Right lobe of liver (tissue), 6 donors: Measurements from ENCODE around the gene TSSK2. TPM values are rescaled to one million over a fixed set of nuclear protein-coding genes. Genes with fewer than 3 reads are reported as not detected.

ENCODE experiments used
- ATAC-seq, 4 donors: fragments of 200-7000 bp; cut with Tn5 transposase; one replicate each; pipeline ENCODE4 v1.9.1; 2020; ENCODE audit warnings: mild to moderate bottlenecking in 4 of 4, moderate library complexity in 4 of 4
- DNase-seq, 3 donors: peaks; one replicate each; pipeline ENCODE4 v3.0.0-alpha.2; 2020
- H3K27ac ChIP-seq, 3 donors: fragments of 200-600 bp; one replicate each; pipeline ENCODE4 v1.8.0; 2022
- H3K27me3 ChIP-seq, 2 donors: fragments of 200-600 bp; one replicate each; pipeline ENCODE4 v1.8.0; 2022
- H3K36me3 ChIP-seq, 4 donors: fragments of 200-600 bp; sonication (generic) in 1 of 4; one replicate each; pipeline versions ENCODE4 v1.5.1 to v1.8.0; 2017 to 2022; ENCODE audit warnings: control low read depth in 1 of 4
- H3K4me1 ChIP-seq, 4 donors: fragments of 200-600 bp; sonication (generic) in 1 of 4; one replicate each; pipeline versions ENCODE4 v1.5.1 to v1.8.0; 2017 to 2022; ENCODE audit warnings: control low read depth in 1 of 4
- H3K4me3 ChIP-seq, 3 donors: fragments of 200-600 bp; one replicate each; pipeline ENCODE4 v1.8.0; 2022
- H3K9me3 ChIP-seq, 4 donors: fragments of 200-600 bp; sonication (generic) in 1 of 4; one replicate each; pipeline versions ENCODE4 v1.5.1 to v1.8.0; 2017 to 2022; ENCODE audit warnings: control low read depth in 1 of 4
- CTCF ChIP-seq, 4 donors: fragments of 200-600 bp in 3 of 4; fragments of 450-650 bp in 1 of 4; IDR thresholded peaks; one replicate each; pipeline versions ENCODE4 v1.5.1 to v1.8.0; 2016 to 2022; ENCODE audit warnings: antibody characterized with exemption in 4 of 4, mild to moderate bottlenecking in 2 of 4
- POLR2A ChIP-seq: fragments of 450-650 bp; IDR thresholded peaks from one replicate; pipeline ENCODE4 v1.6.1; 2017; ENCODE audit warnings: antibody characterized with exemption, mild to moderate bottlenecking
- WGBS: methylation state at CpG from one replicate; pipeline ENCODE4 v1.1.6; 2018; ENCODE audit warnings: low coverage, low lambda C conversion rate; ENCODE audit not compliant: insufficient coverage; ENCODE audit errors: missing lambda C conversion rate; 5-methylcytosine and 5-hydroxymethylcytosine counted together
- intact Hi-C, 2 donors: fragments of 100-400 bp; cut with DNase I; formaldehyde crosslinking; loops; one replicate each; pipeline versions ENCODE4 v1.11.2 to v1.14.1; 2022
- total RNA-seq, 6 experiments: library from RNA; depleted of rRNA in 2 of 6; stranded (reverse); fragments of >200 nt in 2 of 6; fragmentation: NEBNext Ultra II Directional in 3 of 6; extraction: Animal tissue kit (Norgen Biotek cat#: 25700) in 3 of 6; gene quantifications; one replicate each; pipeline versions ENCODE4 v1.1.0 to v1.2.4, GENCODE V29; 2016 to 2023
- donor health status: DM: no; HTN: yes; CAD: no.
- donor health status: DM: no; HTN: no; CAD: no.
- donor health status: DM: no; HTN: no; CAD: no.
- donor health status: DM: no; HTN: yes; CAD: no.
- donor health status: DM: no; HTN: yes; CAD: no.

TSSK2 gene
- total RNA-seq, 6 experiments from 2014 or later, result not detected

GRCh38 chr22:19175026-19175601 is 44.0 kb downstream of the TSSK2 start:
- Histone ChIP-seq H3K4me1 (peaks cover 0 to 69% (median 31%) of the 10 kb centered on the region in 4 donors), H3K27ac (peak overlapping the region in 2 of 3 donors; percentile 54 to 73), H3K9me3 (no peaks in the 10 kb centered on the region), H3K4me3 (no peak overlapping the region), H3K36me3 (no peaks in the 10 kb centered on the region), H3K27me3 (no peaks in the 10 kb centered on the region)
- DNase-seq (no peak), ATAC-seq (no peak)
- intact Hi-C loops, result loop anchor here in 1 of 2 donors (5.0 kb wide), 1 partner anchor 112 kb away; no protein-coding TSS in a partner anchor
- 47% methylated on average over 3 of the region's 7 CpGs for WGBS
- TF ChIP-seq POLR2A (no peak), CTCF (IDR thresholded peaks at IDR 0.05) (no peak)

GRCh38 chr22:19175602-19176174 is 44.6 kb downstream of the TSSK2 start:
- TF ChIP-seq POLR2A (no peak), CTCF (IDR thresholded peaks at IDR 0.05) (no peak)
- Histone ChIP-seq H3K4me1 (peaks cover 0 to 67% (median 32%) of the 10 kb centered on the region in 4 donors), H3K9me3 (no peaks in the 10 kb centered on the region), H3K27ac (peak overlapping the region in 2 of 3 donors; percentile 54 to 73), H3K36me3 (no peaks in the 10 kb centered on the region), H3K4me3 (no peak overlapping the region), H3K27me3 (no peaks in the 10 kb centered on the region)
- ATAC-seq, result no peak
- 49% methylated on average over 4 of the region's 21 CpGs for WGBS
- DNase-seq, result peak in 1 of 3 donors; percentile 74
- intact Hi-C loops, result loop anchor here in 1 of 2 donors (5.0 kb wide), 1 partner anchor 112 kb away; no protein-coding TSS in a partner anchor

GRCh38 chr22:19176175-19176643 is 45.1 kb downstream of the TSSK2 start:
- no peaks in the 10 kb centered on the region for H3K27me3 ChIP-seq
- 56% methylated on average over 6 of the region's 12 CpGs for WGBS
- no peaks in the 10 kb centered on the region for H3K9me3 ChIP-seq
- no peak for ATAC-seq
- peaks cover 0 to 65% (median 32%) of the 10 kb centered on the region in 4 donors for H3K4me1 ChIP-seq
- TF ChIP-seq CTCF (IDR thresholded peaks at IDR 0.05) (no peak), POLR2A (no peak)
- intact Hi-C loops, result loop anchor here in 1 of 2 donors (5.0 kb wide), 1 partner anchor 111 kb away; no protein-coding TSS in a partner anchor
- no peak for DNase-seq
- H3K27ac ChIP-seq, result peak overlapping the region in 2 of 3 donors; percentile 54 to 73
- no peak overlapping the region for H3K4me3 ChIP-seq
- H3K36me3 ChIP-seq, result no peaks in the 10 kb centered on the region

GRCh38 chr22:19176732-19177131 is 45.6 kb downstream of the TSSK2 start:
- Histone ChIP-seq H3K4me1 (peaks cover 0 to 65% (median 32%) of the 10 kb centered on the region in 4 donors), H3K4me3 (peak overlapping the region in 2 of 3 donors; percentile 89 to 93), H3K9me3 (no peaks in the 10 kb centered on the region), H3K36me3 (no peaks in the 10 kb centered on the region), H3K27ac (peak overlapping the region in 2 of 3 donors; percentile 73 to 84), H3K27me3 (no peaks in the 10 kb centered on the region)
- ATAC-seq (no peak), DNase-seq (no peak)
- no CpG with 5 or more reads among the region's 12 CpGs for WGBS
- TF ChIP-seq POLR2A (no peak), CTCF (IDR thresholded peaks at IDR 0.05) (no peak)
- intact Hi-C loops, result loop anchor here in 1 of 2 donors (5.0 kb wide), 1 partner anchor 111 kb away; no protein-coding TSS in a partner anchor
